K562 (cell line): Measurements from ENCODE around the gene PRPF6. TPM values are rescaled to one million over a fixed set of nuclear protein-coding genes. Genes with fewer than 3 reads are reported as not detected.
A peak's percentile ranks its signal among the peaks of the same experiment; 100 is the strongest.

Source experiments
- BHLHE40 ChIP-seq: IDR thresholded peaks from 2 replicates; pipeline ENCODE4 v1.6.1; 2011; ENCODE audit warnings: low read length, improper control_type of control experiment
- E2F6 ChIP-seq, 2 experiments: IDR thresholded peaks; 2 replicates each; pipeline ENCODE4 v1.6.1; 2011; ENCODE audit warnings: borderline replicate concordance in 1 of 2, control low read depth in 1 of 2, low read depth in 1 of 2, low read length in 1 of 2, mild to moderate bottlenecking in 1 of 2, mixed read lengths in 1 of 2, moderate library complexity in 1 of 2; ENCODE audit not compliant: insufficient read depth in 1 of 2, insufficient read length in 1 of 2, poor library complexity in 1 of 2, severe bottlenecking in 1 of 2; ENCODE audit errors: extremely low read depth in 1 of 2
- ETS1 ChIP-seq: conservative IDR thresholded peaks from 2 replicates; pipeline ENCODE4 v1.6.1; 2011; ENCODE audit warnings: low read depth, mild to moderate bottlenecking, low read length; ENCODE audit not compliant: control insufficient read depth
- HDAC8 ChIP-seq: fragments of 450-650 bp; IDR thresholded peaks from 2 replicates; pipeline ENCODE4 v1.6.1; 2016; ENCODE audit warnings: mild to moderate bottlenecking, missing genetic modification characterization, moderate library complexity, missing compliant biosample characterization
- LCOR ChIP-seq: sonication (generic); formaldehyde crosslinking; IDR thresholded peaks from 2 replicates; pipeline ENCODE4 v1.8.0; 2022; ENCODE audit warnings: mild to moderate bottlenecking, missing genetic modification reagents
- MAFK ChIP-seq: IDR thresholded peaks from 2 replicates; pipeline ENCODE4 v1.6.1; 2011; ENCODE audit warnings: low read length, improper control_type of control experiment
- PHB ChIP-seq: fragments of 250-450 bp; sonication (Bioruptor Pico); IDR thresholded peaks from 2 replicates; pipeline ENCODE4 v1.5.0; 2021
- RCOR1 ChIP-seq, 2 experiments: IDR thresholded peaks; 2 replicates each; pipeline ENCODE4 v1.6.1; 2012; ENCODE audit warnings: low read depth in 2 of 2, low read length in 2 of 2, borderline replicate concordance in 1 of 2, improper control_type of control experiment in 1 of 2
- SMARCE1 ChIP-seq: fragments of 450-650 bp; IDR thresholded peaks from 2 replicates; pipeline ENCODE4 v1.7.1; 2016; ENCODE audit warnings: mild to moderate bottlenecking
- TAF1 ChIP-seq: IDR thresholded peaks from 2 replicates; pipeline ENCODE4 v1.6.1; 2011; ENCODE audit warnings: mild to moderate bottlenecking, low read length, moderate library complexity; ENCODE audit not compliant: insufficient read depth, control insufficient read depth, severe bottlenecking; ENCODE audit errors: extremely low read depth
- ZNF766 ChIP-seq: fragments of 200-800 bp; sonication (Bioruptor generic); conservative IDR thresholded peaks from 2 replicates; pipeline ENCODE4 v1.6.1; 2016; ENCODE audit warnings: missing genetic modification characterization, missing compliant biosample characterization
- polyA plus RNA-seq, 8 experiments: library from polyadenylated mRNA; depleted of rRNA in 4 of 8; stranded (reverse) in 5 of 8; unstranded in 3 of 8; fragments of >200 nt; fragmentation: Nextera tagmentation in 2 of 8; fragmentation: Illumina TruSeq in 1 of 8; extraction: Ambion mirVana in 2 of 8; extraction: Trizol in 1 of 8; gene quantifications; 2 replicates each; pipeline versions ENCODE4 v1.2.1 to v1.2.3, GENCODE V29; 2011 to 2014; ENCODE audit warnings: inconsistent platforms in 1 of 8, missing spikeins in 1 of 8
- total RNA-seq, 7 experiments: library from RNA; depleted of rRNA in 6 of 7; stranded (reverse); fragments of >200 nt in 6 of 7; fragmentation: Illumina TruSeq in 2 of 7; extraction: Trizol in 2 of 7; gene quantifications; 2 replicates each; pipeline versions ENCODE4 v1.2.1 to v1.2.3, GENCODE V29; 2011 to 2021; ENCODE audit warnings: low replicate concordance in 1 of 7
- TF ChIP-seq, protein P1 (sequence below), 2 experiments: fragments of 150-350 bp in 1 of 2; IDR thresholded peaks; 2 replicates each; pipeline ENCODE4 v1.6.1; 2012 to 2016; ENCODE audit warnings: low read depth in 2 of 2, low read length in 2 of 2, mild to moderate bottlenecking in 1 of 2, moderate library complexity in 1 of 2
- TF ChIP-seq, protein P2 (sequence below): sonication (generic); formaldehyde crosslinking; IDR thresholded peaks from 2 replicates; pipeline ENCODE4 v1.8.1; 2023; ENCODE audit warnings: mild to moderate bottlenecking, missing genetic modification reagents, moderate library complexity

PRPF6 gene
- total and polyA plus RNA-seq, 9 of the 15 experiments (the other 6 are each of a cell fraction or from before 2014, with no cell fraction given): 4.2 to 83.2 (median 59.9) TPM

GRCh38 chr20:64062596-64063388 lies 81.9 kb downstream of the PRPF6 start, which contains the start of gene TCEA2 (continued):
- TF ChIP-seq, protein P1, sequence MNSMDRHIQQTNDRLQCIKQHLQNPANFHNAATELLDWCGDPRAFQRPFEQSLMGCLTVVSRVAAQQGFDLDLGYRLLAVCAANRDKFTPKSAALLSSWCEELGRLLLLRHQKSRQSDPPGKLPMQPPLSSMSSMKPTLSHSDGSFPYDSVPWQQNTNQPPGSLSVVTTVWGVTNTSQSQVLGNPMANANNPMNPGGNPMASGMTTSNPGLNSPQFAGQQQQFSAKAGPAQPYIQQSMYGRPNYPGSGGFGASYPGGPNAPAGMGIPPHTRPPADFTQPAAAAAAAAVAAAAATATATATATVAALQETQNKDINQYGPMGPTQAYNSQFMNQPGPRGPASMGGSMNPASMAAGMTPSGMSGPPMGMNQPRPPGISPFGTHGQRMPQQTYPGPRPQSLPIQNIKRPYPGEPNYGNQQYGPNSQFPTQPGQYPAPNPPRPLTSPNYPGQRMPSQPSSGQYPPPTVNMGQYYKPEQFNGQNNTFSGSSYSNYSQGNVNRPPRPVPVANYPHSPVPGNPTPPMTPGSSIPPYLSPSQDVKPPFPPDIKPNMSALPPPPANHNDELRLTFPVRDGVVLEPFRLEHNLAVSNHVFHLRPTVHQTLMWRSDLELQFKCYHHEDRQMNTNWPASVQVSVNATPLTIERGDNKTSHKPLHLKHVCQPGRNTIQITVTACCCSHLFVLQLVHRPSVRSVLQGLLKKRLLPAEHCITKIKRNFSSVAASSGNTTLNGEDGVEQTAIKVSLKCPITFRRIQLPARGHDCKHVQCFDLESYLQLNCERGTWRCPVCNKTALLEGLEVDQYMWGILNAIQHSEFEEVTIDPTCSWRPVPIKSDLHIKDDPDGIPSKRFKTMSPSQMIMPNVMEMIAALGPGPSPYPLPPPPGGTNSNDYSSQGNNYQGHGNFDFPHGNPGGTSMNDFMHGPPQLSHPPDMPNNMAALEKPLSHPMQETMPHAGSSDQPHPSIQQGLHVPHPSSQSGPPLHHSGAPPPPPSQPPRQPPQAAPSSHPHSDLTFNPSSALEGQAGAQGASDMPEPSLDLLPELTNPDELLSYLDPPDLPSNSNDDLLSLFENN (IDR thresholded peaks at IDR 0.05; ENCODE audit: low read depth in 2 of 2, low read length in 2 of 2): peak in 1 of 2 experiments; percentile 53; a peak in 1 of 4 replicates
- TF ChIP-seq TAF1 (peak; percentile 69), LCOR (CRISPR knock-in tag) (0 out of 2 replicates have a peak, but pooled peaks have one; percentile 45), E2F6 (IDR thresholded peaks at IDR 0.05; ENCODE audit: borderline replicate concordance in 1 of 2, extremely low read depth in 1 of 2, insufficient read depth in 1 of 2, insufficient read length in 1 of 2, low read depth in 1 of 2, low read length in 1 of 2, poor library complexity in 1 of 2, severe bottlenecking in 1 of 2) (peak in 1 of 2 experiments; percentile 59), ZNF766 (CRISPR knock-in tag) (peak; percentile 98), HDAC8 (tag) (peak; percentile 55; the same call in 1 of the 2 replicates), RCOR1 (IDR thresholded peaks at IDR 0.05; ENCODE audit: borderline replicate concordance in 1 of 2, low read depth in 2 of 2, low read length in 2 of 2) (0 out of 4 replicates have a peak, but pooled peaks of 1 of the 2 experiments have one; percentile 15), BHLHE40 (peak; percentile 56; the same call in 1 of the 2 replicates), MAFK (no peak), PHB (CRISPR knock-in tag) (no peak), ETS1 (peak; percentile 100), SMARCE1 (no peak)
- TF ChIP-seq, protein P2, sequence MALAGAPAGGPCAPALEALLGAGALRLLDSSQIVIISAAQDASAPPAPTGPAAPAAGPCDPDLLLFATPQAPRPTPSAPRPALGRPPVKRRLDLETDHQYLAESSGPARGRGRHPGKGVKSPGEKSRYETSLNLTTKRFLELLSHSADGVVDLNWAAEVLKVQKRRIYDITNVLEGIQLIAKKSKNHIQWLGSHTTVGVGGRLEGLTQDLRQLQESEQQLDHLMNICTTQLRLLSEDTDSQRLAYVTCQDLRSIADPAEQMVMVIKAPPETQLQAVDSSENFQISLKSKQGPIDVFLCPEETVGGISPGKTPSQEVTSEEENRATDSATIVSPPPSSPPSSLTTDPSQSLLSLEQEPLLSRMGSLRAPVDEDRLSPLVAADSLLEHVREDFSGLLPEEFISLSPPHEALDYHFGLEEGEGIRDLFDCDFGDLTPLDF: 0 out of 2 replicates have a peak, but pooled peaks have one; percentile 67
